NCI-H1930 (cell line): ENCODE results near the gene CBX3.
"Not testable (repeated sequence)": the region's sequence is repeated elsewhere in the genome, so short reads cannot be mapped to it uniquely, and the experiment has no call there.

ENCODE experiments used
- DNase-seq, 2 experiments: peaks; one replicate each; lab custom pipeline; 2025; lab: John Stamatoyannopoulos, UW

The CBX3 gene

DNA sequence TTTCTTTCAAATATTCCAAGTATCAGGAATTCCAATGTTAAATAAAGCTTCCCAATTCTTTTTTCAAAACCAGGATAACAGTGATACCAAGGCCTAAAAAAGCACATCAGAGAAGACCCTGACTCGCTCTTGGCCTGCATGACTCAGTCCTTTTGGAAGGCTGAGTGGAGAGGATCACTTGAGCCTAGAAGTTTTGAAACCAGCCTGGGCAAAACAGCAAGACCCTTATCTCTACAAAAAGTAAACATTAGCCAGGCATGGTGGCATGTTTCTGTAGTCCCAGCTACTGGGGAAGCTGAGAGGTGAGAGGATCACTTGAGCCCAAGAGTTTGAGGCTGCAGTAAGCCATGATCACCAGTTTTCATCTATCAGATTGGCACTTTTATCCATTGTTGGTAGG, 30.9 kb upstream of the CBX3 start:
- no peak for DNase-seq

DNA sequence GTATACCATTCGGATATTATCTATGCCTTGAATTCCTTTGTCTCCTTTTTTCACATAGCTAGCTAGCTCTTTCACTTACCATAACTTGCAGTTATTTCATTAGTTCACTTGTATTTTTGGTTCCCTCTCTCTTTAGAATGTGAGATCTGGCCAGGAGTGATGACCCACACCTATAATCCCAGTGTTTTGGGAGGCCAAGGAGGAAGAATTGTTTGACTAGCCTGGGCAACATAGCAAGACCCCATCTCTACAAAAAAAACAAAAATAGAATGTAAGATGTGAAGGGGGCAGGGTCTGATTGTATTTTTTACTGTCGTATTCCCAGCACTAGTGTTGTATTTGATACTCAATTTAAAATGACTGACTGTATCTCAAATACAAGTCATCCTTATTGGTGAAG, 29.9 kb upstream of the CBX3 start:
- DNase-seq = no peak

DNA sequence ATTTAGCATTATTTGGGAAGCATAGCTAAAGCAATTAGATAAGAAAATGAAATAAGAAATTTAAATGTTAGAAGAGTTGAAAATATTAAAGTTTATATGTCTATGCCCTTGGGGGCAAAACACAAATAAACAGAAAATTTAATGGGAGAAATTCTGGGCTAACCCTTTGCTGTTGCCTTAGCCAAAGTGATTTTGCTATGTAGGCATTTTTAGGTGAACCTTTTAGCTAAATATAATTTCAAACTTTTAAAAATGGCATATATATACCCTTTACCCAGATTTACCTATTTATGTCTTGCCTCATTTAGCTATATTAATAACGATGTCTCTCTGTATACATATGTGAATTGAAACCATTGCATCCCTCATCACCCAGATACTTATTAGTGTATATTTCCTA, 29.5 kb upstream of the CBX3 start:
- no peak for DNase-seq

DNA sequence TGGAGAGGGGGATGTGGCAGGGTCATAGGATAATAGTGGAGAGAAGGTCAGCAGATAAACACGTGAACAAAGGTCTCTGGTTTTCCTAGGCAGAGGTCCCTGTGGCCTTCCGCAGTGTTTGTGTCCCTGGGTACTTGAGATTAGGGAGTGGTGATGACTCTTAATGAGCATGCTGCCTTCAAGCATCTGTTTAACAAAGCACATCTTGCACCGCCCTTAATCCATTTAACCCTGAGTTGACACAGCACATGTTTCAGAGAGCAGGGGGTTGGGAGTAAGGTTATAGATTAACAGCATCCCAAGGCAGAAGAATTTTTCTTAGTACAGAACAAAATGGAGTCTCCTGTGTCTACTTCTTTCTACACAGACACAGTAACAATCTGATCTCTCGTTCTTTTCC, 25.6 kb upstream of the CBX3 start:
- DNase-seq = not testable (repeated sequence)

DNA sequence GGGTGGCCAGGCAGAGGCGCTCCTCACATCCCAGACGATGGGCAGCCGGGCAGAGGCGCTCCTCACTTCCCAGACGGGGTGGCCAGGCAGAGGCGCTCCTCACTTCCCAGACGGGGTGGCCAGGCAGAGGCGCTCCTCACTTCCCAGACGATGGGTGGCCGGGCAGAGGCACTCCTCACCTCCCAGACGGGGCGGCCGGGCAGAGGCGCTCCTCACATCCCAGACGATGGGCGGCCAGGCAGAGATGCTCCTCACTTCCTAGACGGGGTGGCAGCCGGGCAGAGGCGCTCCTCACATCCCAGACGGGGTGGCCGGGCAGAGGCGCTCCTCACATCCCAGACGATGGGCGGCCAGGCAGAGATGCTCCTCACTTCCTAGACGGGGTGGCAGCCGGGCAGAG, 24.8 kb upstream of the CBX3 start:
- DNase-seq = not testable (repeated sequence)

DNA sequence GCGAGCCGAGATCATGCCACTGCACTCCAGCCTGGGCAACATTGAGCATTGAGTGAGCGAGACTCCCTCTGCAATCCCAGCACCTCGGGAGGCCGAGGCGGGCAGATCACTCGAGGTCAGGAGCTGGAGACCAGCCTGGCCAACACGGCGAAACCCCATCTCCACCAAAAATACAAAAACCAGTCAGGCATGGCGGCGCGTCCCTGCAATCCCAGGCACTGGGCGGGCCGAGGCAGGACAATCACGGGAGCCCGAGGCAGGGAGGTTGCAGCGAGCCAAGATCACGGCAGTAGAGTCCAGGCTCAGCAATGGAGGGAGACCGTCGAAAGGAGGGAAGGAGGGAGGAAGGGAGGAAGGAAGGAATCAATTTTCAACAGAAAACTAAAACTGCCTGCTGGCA, 24.3 kb upstream of the CBX3 start:
- not testable (repeated sequence) for DNase-seq

DNA sequence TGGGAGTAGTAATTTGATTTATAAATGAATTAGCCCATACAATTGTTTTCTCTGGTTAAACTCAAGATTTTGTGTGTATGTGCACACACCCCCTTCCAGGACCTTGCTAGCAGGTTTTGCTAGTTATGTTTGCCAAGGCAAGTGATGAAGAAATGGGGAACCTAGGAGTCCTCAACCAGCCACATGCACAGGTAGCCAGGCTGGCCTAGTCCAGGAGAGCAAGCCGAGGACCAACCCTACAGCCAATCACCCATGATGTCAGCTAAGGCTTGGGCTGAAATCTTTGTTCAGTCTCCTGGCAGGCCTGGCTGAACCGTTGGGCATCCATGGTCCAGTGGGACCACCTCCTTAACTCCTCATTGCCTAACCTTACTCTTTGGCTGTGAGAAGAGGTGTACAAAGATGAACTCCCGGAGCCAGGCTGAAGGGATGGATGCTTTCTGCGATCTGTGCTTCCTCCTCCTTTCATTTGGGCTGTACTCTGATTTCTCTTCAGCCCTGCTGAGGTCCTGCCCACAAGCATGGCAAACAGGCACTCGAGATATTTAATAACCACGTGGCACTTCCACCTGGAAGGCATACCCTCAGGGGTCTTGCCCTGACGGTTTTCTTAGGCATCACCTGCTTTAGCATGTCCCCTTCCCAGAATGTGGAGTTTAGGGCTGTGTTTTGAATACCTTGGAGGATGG, 23.1 kb upstream of the CBX3 start:
- DNase-seq = no peak

DNA sequence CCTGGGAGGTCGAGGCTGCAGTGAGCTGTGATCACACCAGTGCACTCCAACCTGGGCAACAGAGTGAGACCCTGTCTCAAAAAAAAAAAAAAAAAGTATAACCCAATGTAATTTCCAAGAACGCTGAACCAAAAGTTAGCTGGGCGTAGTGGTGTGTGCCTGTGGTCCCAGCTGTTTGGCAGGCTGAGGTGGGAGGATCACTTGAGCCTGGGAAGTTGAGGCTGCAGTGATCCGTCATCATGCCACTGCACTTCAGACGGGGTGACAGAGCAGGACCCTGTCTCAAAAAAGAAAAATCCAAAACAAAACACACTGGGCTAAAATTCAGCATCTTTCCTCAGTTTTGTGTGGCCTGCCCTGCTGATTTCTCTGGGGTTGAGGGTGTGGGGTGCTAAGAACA, 22.1 kb upstream of the CBX3 start:
- DNase-seq = no peak

DNA sequence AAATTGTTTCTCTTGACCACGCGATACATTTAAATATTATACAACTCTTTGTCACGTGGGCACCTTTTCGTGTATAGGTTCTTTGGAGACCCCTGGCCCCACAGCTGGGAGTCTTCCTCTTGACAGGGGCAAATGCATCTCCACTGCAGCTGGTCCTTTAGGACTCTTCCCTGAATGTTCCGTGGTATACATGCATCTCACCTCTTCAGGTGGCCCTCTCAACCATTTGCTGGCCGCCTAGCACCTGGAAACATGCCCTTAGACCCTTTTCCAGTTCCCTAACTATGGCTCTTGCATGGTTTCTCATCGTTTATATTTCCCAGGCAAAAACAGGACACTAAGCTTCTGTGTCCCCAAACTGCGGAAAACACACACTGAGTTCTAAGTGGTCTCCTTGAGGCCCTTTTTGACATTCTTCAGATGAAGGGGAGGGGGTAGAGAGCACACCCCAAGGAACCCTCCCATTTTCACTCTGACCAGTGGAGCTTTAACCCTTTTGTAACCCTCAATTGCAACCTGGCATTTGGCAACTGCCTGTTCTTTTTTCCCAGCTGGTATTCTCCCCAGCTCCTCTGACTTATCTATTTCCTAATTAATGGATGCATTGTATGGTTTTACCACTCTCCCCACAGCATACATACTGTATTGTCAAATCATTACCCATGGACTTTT, 21.6 kb upstream of the CBX3 start:
- DNase-seq = no peak

DNA sequence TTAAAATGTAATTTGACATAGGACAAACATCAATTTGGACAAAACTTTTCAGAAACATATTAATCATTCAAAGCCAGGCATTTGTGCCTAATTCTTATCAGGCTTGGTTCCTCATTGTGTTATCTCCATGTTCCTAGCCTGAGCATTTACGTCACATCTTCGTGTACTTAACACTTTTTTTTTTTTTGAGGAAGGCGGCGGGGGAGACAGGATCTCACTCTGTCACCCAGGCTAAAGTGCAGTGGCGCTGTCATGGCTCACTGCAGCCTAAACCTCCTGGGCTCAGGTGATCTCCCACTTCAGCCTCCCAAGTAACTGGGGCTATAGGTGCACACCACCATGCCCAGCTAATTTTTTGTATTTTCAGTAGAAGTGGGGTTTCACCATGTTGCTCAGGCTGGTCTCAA, 20.8 kb upstream of the CBX3 start:
- DNase-seq = no peak

DNA sequence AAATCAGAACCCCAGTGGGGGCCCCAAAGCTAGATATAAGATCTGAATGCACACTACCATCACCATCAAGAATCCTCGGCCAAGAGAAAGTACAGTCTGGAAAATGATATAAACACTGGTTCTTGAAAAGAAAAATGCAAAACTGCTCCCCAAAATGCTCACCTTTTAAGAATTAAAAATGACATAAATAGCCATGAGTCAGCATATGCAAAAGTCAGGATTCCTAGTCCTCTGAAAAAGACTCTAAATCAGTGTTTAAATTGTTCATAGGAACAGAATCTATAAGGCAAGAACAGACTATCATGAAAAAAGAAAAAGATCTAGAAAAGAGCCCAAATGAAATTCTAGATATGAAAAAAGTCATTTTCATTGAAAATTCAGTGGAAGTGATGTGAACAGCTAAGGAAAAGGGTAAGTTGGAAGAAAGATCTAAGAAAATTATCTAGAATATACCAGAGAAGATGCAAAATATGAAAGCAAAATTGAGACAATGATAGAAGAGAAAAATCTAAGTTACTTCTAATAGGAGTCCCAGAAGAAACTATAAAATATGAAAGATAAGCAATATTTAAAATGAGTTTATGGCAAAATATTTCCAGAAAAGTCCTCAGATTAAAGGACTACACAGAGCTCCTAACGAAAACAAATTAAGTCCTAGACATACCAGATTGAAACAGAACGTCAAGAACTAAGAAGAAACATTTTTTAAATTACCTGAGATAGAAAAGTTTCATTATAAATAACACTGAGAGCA, 19.9 kb upstream of the CBX3 start:
- DNase-seq = no peak

DNA sequence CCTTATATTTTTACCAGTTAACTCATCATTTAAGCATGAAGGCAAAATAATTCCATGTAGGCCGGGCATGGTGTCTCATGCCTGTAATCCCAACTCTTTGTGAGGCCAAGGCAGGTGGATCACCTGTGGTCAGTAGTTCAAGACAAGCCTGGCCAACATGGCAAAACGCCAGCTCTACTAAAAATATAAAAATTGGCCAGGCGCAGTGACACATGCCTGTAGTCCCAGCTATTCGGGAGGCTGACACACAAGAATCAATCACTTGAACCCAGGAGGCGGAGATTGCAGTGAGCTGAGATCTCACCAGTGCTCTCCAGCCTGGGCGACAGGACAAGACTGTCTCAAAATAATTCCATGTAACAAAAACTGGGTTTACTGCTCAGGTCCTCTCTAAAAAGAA, 19.3 kb upstream of the CBX3 start:
- DNase-seq = no peak

DNA sequence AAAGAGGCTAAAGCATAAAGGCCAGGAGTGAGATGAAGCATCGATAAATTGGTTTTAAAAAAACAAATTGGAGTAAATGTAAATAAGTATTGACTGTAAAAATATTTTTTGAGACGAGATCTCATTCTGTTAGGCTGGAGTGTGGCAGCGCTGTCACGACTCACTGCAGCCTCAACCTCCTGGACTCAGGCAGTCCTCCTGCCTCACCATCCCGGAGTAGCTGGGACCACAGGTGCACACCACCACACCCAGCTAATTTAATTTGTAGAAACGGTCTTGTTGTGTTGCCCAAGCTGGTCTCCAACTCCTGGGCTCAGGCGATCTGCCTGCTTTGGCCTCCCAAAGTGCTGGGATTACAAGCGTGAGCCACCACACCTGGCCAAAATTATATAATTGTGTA, 18.8 kb upstream of the CBX3 start:
- no peak for DNase-seq

DNA sequence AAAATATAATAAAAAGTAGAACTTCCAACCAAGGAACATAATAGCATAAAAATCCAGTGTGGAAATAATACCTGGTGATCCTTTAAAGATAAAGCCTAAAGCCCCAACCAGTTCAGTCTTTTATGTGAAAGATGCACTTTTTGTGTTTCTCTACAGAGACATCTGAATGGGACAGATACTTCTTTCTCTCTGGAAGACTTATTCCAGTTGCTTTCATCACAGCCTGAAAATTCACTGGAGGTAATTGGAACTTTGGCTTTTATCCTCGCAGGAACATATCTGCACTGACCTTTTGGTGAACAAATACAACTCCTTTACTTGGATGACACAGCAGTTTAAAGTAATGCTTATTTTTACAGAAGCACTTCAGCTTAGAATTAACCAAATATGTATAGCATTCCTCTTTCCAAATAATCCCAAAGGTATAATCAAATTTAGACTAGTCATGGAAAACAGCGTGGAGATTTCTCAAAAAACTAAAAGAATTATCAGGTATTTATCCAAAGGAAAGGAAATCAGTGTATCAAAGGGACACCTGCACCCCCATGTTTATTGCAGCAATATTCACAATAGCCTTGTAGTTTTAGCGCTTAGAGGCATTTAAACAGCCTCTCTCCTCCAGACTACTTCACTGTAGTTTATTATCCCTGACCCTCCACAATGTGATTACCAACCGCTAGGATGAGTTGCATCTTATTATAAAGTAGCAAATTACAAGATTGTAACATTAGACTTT, 17.8 kb upstream of the CBX3 start:
- DNase-seq = no peak

DNA sequence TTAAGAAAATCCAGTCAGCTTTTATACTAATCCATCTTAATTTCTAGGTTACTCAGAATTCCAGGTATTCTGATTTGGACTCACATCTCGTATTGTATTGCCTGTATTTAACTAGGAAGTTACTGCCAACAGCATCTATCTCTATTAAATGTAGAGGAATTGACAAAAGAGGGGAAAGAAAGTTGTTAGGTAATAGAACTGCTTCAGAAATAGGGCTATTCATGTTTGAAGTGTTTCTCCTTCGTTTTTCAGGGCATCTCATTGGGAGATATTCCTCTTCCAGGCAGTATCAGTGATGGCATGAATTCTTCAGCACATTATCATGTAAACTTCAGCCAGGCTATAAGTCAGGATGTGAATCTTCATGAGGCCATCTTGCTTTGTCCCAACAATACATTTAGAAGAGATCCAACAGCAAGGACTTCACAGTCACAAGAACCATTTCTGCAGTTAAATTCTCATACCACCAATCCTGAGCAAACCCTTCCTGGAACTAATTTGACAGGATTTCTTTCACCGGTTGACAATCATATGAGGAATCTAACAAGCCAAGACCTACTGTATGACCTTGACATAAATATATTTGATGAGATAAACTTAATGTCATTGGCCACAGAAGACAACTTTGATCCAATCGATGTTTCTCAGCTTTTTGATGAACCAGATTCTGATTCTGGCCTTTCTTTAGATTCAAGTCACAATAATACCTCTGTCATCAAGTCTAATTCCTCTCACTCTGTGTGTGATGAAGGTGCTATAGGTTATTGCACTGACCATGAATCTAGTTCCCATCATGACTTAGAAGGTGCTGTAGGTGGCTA, 17.1 kb upstream of the CBX3 start:
- not testable (repeated sequence) for DNase-seq

DNA sequence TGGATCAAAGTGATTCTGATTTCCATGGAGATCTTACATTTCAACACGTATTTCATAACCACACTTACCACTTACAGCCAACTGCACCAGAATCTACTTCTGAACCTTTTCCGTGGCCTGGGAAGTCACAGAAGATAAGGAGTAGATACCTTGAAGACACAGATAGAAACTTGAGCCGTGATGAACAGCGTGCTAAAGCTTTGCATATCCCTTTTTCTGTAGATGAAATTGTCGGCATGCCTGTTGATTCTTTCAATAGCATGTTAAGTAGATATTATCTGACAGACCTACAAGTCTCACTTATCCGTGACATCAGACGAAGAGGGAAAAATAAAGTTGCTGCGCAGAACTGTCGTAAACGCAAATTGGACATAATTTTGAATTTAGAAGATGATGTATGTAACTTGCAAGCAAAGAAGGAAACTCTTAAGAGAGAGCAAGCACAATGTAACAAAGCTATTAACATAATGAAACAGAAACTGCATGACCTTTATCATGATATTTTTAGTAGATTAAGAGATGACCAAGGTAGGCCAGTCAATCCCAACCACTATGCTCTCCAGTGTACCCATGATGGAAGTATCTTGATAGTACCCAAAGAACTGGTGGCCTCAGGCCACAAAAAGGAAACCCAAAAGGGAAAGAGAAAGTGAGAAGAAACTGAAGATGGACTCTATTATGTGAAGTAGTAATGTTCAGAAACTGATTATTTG, 16.3 kb upstream of the CBX3 start:
- no peak for DNase-seq

DNA sequence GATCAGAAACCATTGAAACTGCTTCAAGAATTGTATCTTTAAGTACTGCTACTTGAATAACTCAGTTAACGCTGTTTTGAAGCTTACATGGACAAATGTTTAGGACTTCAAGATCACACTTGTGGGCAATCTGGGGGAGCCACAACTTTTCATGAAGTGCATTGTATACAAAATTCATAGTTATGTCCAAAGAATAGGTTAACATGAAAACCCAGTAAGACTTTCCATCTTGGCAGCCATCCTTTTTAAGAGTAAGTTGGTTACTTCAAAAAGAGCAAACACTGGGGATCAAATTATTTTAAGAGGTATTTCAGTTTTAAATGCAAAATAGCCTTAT, 15.7 kb upstream of the CBX3 start:
- no peak for DNase-seq

DNA sequence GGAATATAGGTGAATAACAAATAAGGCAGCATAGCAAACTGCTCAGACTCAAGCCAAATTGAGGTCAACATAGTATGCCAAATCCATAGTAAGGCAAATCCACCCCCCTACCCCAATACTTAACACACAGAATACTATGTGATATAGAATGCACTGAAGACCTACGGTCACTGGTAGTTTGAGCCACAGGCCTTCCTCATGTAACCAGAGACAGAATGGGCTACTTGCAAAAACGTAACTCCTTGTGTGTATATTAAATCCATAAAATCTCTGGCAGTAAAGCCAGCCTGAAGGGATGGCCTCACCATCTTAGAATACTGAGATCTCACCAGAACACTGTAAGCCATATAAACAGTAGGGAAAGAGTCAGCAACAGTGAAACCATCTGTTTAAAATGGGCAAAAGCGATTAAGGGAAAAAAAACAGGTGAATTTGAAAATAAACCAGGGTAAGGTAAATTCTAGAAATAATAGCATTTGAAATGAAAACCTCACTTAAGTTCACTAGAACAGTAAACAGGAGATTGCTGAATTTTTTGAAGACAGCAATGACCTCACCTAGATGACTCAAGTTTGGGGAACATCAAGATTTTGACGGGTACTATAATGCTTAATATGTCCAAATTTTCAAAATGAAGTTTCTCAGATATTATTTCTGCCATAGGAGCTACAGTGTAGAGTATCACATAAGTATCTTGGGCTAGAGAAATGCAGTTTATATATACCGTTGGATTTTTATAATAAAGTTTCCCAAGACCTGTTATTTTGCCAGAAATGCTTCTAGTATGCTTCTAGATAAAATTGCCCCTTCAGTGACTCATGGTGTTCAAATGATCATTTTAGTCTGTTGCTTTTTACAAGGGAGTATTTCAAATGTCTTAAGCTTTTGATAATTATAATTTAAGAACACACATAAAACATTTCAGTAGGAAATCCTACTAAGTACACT, 14.9 kb upstream of the CBX3 start:
- DNase-seq = no peak

DNA sequence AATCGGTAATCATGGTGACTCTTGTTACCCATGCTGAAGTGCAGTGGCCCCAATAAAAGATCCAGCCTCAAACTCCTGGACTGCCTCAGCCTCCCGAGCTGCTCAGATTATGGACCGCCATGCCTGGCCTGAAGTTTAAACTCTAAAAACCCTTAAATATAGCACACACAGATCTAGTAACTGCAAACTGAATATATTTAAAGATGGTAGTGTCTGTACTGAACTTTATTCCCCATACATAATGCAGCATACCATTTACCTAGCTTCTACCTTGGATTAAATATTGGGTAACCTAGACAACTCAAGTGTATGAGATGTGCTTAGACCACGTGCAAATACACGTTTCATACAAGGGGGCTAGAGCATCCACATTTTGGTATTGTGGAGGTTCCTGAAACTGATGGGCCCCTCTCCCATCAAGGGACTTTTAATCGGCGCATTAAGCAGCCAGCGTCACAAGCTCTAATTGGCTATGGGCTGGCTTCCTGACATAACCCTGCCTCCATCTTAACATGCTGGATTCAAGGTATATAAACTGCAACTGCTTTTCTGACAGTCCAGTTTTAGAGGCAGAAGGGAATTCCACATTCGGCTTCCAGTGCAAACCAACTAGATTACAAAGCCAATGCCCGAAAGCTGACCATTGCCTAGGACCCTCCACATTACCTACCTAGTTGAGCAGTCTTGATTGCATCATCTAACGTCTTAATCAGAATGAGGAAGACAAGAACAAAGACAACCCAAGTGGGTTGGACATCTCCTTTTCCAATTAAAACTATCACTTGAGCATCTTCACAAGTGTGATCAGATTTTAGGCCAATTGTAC, 14.0 kb upstream of the CBX3 start:
- DNase-seq = no peak
